ENCODE measurements around the gene PLPPR3.

- TF ChIP-seq, protein P1, sequence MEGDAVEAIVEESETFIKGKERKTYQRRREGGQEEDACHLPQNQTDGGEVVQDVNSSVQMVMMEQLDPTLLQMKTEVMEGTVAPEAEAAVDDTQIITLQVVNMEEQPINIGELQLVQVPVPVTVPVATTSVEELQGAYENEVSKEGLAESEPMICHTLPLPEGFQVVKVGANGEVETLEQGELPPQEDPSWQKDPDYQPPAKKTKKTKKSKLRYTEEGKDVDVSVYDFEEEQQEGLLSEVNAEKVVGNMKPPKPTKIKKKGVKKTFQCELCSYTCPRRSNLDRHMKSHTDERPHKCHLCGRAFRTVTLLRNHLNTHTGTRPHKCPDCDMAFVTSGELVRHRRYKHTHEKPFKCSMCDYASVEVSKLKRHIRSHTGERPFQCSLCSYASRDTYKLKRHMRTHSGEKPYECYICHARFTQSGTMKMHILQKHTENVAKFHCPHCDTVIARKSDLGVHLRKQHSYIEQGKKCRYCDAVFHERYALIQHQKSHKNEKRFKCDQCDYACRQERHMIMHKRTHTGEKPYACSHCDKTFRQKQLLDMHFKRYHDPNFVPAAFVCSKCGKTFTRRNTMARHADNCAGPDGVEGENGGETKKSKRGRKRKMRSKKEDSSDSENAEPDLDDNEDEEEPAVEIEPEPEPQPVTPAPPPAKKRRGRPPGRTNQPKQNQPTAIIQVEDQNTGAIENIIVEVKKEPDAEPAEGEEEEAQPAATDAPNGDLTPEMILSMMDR (IDR thresholded peaks at IDR 0.05 in 8 of 11, conservative IDR thresholded peaks at IDR 0.05 in 3 of 11) = no peak
- TF ChIP-seq POLR2A (IDR thresholded peaks at IDR 0.05) (no peak), POLR2AphosphoS5 (IDR thresholded peaks at IDR 0.05) (no peak)
Observed at GRCh38 chr19:852136-853013, 30.6 kb upstream of the PLPPR3 start, which contains the start of gene ELANE.
